GM20000 (cell line): ENCODE measurements around the gene PDE1C.
A peak's percentile ranks its signal among the peaks of the same experiment; 100 is the strongest.

Source experiments
- DNase-seq: peaks from one replicate; pipeline ENCODE4 v3.0.0; 2012; ENCODE audit warnings: low spot score
- CTCF ChIP-seq: IDR thresholded peaks from 2 replicates; pipeline ENCODE4 v1.5.1; 2012; ENCODE audit warnings: mild to moderate bottlenecking, control low read depth; ENCODE audit errors: extremely low read depth, missing control alignments

PDE1C gene

GRCh38 chr7:31783221-31783620 lies 287.0 kb downstream of the PDE1C start:
- no peak for DNase-seq
- no peak for TF ChIP-seq CTCF

- peak; percentile 63 for DNase-seq
- TF ChIP-seq CTCF, result peak; percentile 44
Observed at GRCh38 chr7:31782411-31782991, 287.7 kb downstream of the PDE1C start.

GRCh38 chr7:31778296-31778695 lies 291.9 kb downstream of the PDE1C start:
- no peak for TF ChIP-seq CTCF
- no peak for DNase-seq

- no peak for DNase-seq
- TF ChIP-seq CTCF, result no peak
Observed at GRCh38 chr7:31776616-31777015, 293.6 kb downstream of the PDE1C start.

- DNase-seq, result no peak
- TF ChIP-seq CTCF, result no peak
Observed at GRCh38 chr7:31775556-31775955, 294.7 kb downstream of the PDE1C start.

- no peak for TF ChIP-seq CTCF
- no peak for DNase-seq
Observed at GRCh38 chr7:31772211-31772610, 298.0 kb downstream of the PDE1C start.

- no peak for DNase-seq
Observed at GRCh38 chr7:31767686-31768358, 302.4 kb downstream of the PDE1C start.

More at GRCh38 chr7:31767686-31768358, 302.4 kb downstream of the PDE1C start:
- no peak for TF ChIP-seq CTCF
